Dedifferentiated amniotic fluid mesenchymal stem cell (primary cell): Measurements from ENCODE around the gene GREB1L.

Experiments used
- DNase-seq: peaks from one replicate; pipeline ENCODE4 v3.0.0-alpha.2; 2016; ENCODE audit errors: extremely low spot score

Gene GREB1L

DNA sequence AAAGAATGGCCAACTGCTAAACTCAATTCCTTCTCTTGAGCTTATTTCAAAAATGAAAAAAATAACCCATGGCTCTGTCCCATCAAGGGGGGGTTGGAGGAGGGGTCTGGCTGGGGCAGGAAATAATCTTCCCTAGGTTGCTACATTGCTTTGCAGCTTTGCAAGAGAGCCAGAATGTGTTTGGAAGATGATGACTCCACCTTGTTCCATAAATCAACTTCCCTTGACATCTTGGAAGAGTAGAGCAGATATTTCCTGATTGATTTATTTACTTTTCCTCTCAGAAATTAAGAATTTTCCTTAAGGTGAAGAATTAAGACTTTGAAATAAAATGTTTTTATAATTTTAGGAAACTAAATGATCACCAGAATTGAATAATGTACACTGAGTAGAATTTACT, 317.2 kb downstream of the GREB1L start:
- DNase-seq, result no peak

DNA sequence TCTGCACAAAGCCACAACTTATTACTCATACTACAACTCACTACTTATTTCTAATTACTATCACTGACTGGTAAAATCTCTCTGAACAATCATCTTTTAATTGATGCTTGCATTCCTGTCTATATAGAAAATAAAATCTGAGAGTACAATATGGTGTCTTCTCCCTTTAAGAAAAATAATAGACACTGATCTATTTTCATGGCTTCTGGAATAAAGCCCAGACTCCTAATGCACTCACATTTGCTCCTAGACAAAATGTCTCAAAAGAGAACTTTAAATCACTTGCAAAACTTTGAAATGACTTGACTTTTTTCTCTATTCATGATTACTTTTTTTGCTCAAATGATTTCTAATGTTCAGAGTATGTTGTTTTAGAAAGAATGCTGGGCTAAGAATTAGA, 329.7 kb downstream of the GREB1L start:
- no peak for DNase-seq
